ENCODE data around the gene SGK1.
"Not testable (repeated sequence)": the region's sequence is repeated elsewhere in the genome, so short reads cannot be mapped to it uniquely, and the experiment has no call there.

SGK1 gene

GRCh38 chr6:134299236-134299635, 18.7 kb downstream of the SGK1 start:
- ATAC-seq = no peak

- no peak for ATAC-seq
These were observed 21.1 kb downstream of the SGK1 start for GRCh38 chr6:134296762-134297161.

- no peak for ATAC-seq
These were observed 21.9 kb downstream of the SGK1 start for GRCh38 chr6:134295953-134296553.

- no peak for ATAC-seq
These were observed 24.2 kb downstream of the SGK1 start for GRCh38 chr6:134293659-134294161.

GRCh38 chr6:134291156-134291555, 26.8 kb downstream of the SGK1 start:
- ATAC-seq = no peak

GRCh38 chr6:134289204-134289575, 28.7 kb downstream of the SGK1 start:
- no peak for ATAC-seq

- peak; percentile 86 to 87 for ATAC-seq
These were observed 29.2 kb downstream of the SGK1 start for GRCh38 chr6:134288538-134289203.

- ATAC-seq = no peak
These were observed 29.9 kb downstream of the SGK1 start for GRCh38 chr6:134287859-134288537.

GRCh38 chr6:134282816-134283215, 35.1 kb downstream of the SGK1 start:
- ATAC-seq = no peak

- ATAC-seq = no peak
These were observed 36.5 kb downstream of the SGK1 start for GRCh38 chr6:134281388-134281787.

GRCh38 chr6:134278000-134278399, 39.9 kb downstream of the SGK1 start:
- ATAC-seq = no peak

GRCh38 chr6:134276891-134277377, 41.0 kb downstream of the SGK1 start:
- ATAC-seq = not testable (repeated sequence)

- no peak for ATAC-seq
These were observed 45.5 kb downstream of the SGK1 start for GRCh38 chr6:134272374-134272773.

- no peak for ATAC-seq
These were observed 50.0 kb downstream of the SGK1 start for GRCh38 chr6:134267917-134268361.

- no peak for ATAC-seq
These were observed 51.1 kb downstream of the SGK1 start for GRCh38 chr6:134266776-134267175.

- ATAC-seq = no peak
These were observed 56.1 kb downstream of the SGK1 start for GRCh38 chr6:134261766-134262165.

GRCh38 chr6:134258849-134259306, 59.0 kb downstream of the SGK1 start:
- ATAC-seq = no peak

- no peak for ATAC-seq
These were observed 60.4 kb downstream of the SGK1 start for GRCh38 chr6:134257516-134257915.

GRCh38 chr6:134256862-134257261, 61.0 kb downstream of the SGK1 start:
- no peak for ATAC-seq

- ATAC-seq = not testable (repeated sequence)
These were observed 62.6 kb downstream of the SGK1 start for GRCh38 chr6:134255280-134255679.

- no peak for ATAC-seq
These were observed 63.8 kb downstream of the SGK1 start for GRCh38 chr6:134254118-134254517.

GRCh38 chr6:134253681-134254080, 64.2 kb downstream of the SGK1 start:
- ATAC-seq = no peak

GRCh38 chr6:134251320-134251719, 66.6 kb downstream of the SGK1 start:
- no peak for ATAC-seq

GRCh38 chr6:134250776-134251175, 67.1 kb downstream of the SGK1 start:
- ATAC-seq = no peak
